Thoracic aorta (tissue), 2 donors: Measurements from ENCODE around the gene LDLRAD2. TPM values are rescaled to one million over a fixed set of nuclear protein-coding genes. Genes with fewer than 3 reads are reported as not detected.

ENCODE experiments used
- ATAC-seq: fragments of 150-250 bp; one replicate; pipeline ENCODE4 v1.8.0; 2017; ENCODE audit warnings: low read depth; ENCODE audit not compliant: insufficient number of reproducible peaks, low FRiP score
- DNase-seq: peaks from one replicate; pipeline ENCODE4 v3.0.0-alpha.2; 2020; ENCODE audit warnings: low spot score
- H3K27ac ChIP-seq, 2 donors: fragments of 200-600 bp; sonication (generic); 1 replicate in 1 of 2; 2 replicates in 1 of 2; pipeline ENCODE4 v1.5.1; 2016; ENCODE audit warnings: mild to moderate bottlenecking in 2 of 2, moderate library complexity in 2 of 2
- H3K27me3 ChIP-seq: fragments of 200-600 bp; sonication (generic); replicated peaks from 2 replicates; pipeline ENCODE4 v1.6.0; 2016; ENCODE audit warnings: mild to moderate bottlenecking; ENCODE audit not compliant: insufficient read depth
- H3K36me3 ChIP-seq: fragments of 200-600 bp; sonication (generic); one replicate; pipeline ENCODE4 v1.5.1; 2016
- H3K4me1 ChIP-seq, 2 donors: fragments of 200-600 bp; sonication (generic); 1 replicate in 1 of 2; 2 replicates in 1 of 2; pipeline versions ENCODE4 v1.5.1 to v1.6.0; 2016; ENCODE audit warnings: low read depth in 2 of 2, mild to moderate bottlenecking in 1 of 2; ENCODE audit not compliant: control insufficient read depth in 1 of 2
- H3K4me3 ChIP-seq: fragments of 200-600 bp; sonication (generic); 2 replicates; pipeline ENCODE4 v1.5.1; 2016; ENCODE audit warnings: mild to moderate bottlenecking
- H3K9me3 ChIP-seq: fragments of 200-600 bp; sonication (generic); 2 replicates; pipeline ENCODE4 v1.5.1; 2016
- total RNA-seq, 2 donors: library from RNA; depleted of rRNA; stranded (reverse); fragments of >200 nt; gene quantifications; one replicate each; pipeline versions ENCODE4 v1.1.0 to v1.2.3, GENCODE V29; 2016
- TF ChIP-seq, protein P1 (sequence below): fragments of 200-600 bp; sonication (generic); IDR thresholded peaks from one replicate; pipeline ENCODE4 v1.5.1; 2019; ENCODE audit warnings: antibody characterized with exemption

Gene LDLRAD2
- total RNA-seq, 2 donors from 2014 or later, result 0.27 TPM; not detected in 1

DNA sequence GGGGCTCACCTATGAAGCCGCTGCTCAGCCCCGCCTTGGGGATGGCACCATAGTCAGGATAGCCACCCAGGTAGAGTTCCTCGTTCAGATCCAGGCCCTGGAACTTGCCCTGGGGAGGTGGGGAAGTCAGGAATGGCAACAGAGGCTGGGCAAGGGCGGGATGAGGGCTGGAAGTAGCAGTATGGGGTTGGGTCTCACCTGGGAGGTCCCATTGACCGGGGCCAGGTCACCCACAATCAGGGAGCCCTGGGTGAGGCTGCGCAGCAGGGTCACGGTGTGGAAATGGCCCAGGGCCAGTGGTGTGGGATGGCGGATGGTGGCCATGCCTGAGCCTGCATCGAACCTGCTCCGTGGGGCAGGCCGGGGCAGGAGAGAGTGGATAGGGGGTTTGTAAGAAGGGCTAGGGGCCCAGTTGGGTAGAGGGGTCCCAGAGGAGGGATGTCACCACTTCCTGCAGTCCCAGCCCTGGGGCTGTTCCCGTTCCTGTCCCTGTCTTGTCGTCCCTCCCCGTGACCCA is 19.4 kb downstream of the LDLRAD2 start:
- TF ChIP-seq, protein P1, sequence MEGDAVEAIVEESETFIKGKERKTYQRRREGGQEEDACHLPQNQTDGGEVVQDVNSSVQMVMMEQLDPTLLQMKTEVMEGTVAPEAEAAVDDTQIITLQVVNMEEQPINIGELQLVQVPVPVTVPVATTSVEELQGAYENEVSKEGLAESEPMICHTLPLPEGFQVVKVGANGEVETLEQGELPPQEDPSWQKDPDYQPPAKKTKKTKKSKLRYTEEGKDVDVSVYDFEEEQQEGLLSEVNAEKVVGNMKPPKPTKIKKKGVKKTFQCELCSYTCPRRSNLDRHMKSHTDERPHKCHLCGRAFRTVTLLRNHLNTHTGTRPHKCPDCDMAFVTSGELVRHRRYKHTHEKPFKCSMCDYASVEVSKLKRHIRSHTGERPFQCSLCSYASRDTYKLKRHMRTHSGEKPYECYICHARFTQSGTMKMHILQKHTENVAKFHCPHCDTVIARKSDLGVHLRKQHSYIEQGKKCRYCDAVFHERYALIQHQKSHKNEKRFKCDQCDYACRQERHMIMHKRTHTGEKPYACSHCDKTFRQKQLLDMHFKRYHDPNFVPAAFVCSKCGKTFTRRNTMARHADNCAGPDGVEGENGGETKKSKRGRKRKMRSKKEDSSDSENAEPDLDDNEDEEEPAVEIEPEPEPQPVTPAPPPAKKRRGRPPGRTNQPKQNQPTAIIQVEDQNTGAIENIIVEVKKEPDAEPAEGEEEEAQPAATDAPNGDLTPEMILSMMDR, result no peak
- H3K4me1 ChIP-seq, result no peaks in the 10 kb centered on the region
- ATAC-seq (no peak), DNase-seq (no peak)
- H3K27me3 ChIP-seq, result no peaks in the 10 kb centered on the region
- no peak overlapping the region for H3K4me3 ChIP-seq
- peaks cover 95% of the 10 kb centered on the region for H3K36me3 ChIP-seq
- no peak overlapping the region for H3K27ac ChIP-seq
- no peaks in the 10 kb centered on the region for H3K9me3 ChIP-seq

- ATAC-seq (no peak), DNase-seq (no peak)
- Histone ChIP-seq H3K4me3 (no peak overlapping the region), H3K27ac (no peak overlapping the region), H3K4me1 (no peaks in the 10 kb centered on the region), H3K27me3 (no peaks in the 10 kb centered on the region), H3K36me3 (peaks cover 95% of the 10 kb centered on the region), H3K9me3 (no peaks in the 10 kb centered on the region)
- TF ChIP-seq, protein P1, result no peak
Observed at GRCh38 chr1:21833392-21833976, 21.4 kb downstream of the LDLRAD2 start.

- TF ChIP-seq, protein P1, result no peak
- Histone ChIP-seq H3K9me3 (no peaks in the 10 kb centered on the region), H3K4me1 (no peaks in the 10 kb centered on the region), H3K27ac (no peak overlapping the region), H3K36me3 (peaks cover 95% of the 10 kb centered on the region), H3K4me3 (no peak overlapping the region), H3K27me3 (no peaks in the 10 kb centered on the region)
- no peak for DNase-seq
- no peak for ATAC-seq
Observed at GRCh38 chr1:21834094-21834493, 22.0 kb downstream of the LDLRAD2 start.

DNA sequence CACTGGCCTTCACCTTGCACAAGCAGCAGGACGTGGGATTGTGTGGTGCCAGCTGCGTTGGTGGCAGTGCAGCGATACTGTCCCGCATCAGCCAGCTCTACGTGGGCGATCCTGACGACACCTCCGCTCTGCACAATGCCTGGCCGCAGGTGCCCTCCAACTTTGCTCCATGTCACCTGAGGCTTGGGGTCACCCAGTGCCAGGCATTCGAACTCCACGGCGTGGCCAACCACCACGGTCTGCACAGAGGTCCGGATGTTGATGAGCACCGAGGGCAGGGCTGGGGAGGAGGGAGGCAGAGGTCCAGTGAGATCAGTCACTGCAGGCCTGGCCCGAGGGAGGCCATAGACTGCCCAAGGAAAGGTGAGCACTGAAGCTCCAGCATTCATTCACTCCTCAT is 22.6 kb downstream of the LDLRAD2 start:
- H3K27me3 ChIP-seq, result no peaks in the 10 kb centered on the region
- no peak for DNase-seq
- H3K9me3 ChIP-seq, result no peaks in the 10 kb centered on the region
- H3K27ac ChIP-seq, result no peak overlapping the region
- ATAC-seq, result no peak
- H3K36me3 ChIP-seq, result peaks cover 95% of the 10 kb centered on the region
- TF ChIP-seq, protein P1, result no peak
- H3K4me3 ChIP-seq, result no peak overlapping the region
- no peaks in the 10 kb centered on the region for H3K4me1 ChIP-seq

DNA sequence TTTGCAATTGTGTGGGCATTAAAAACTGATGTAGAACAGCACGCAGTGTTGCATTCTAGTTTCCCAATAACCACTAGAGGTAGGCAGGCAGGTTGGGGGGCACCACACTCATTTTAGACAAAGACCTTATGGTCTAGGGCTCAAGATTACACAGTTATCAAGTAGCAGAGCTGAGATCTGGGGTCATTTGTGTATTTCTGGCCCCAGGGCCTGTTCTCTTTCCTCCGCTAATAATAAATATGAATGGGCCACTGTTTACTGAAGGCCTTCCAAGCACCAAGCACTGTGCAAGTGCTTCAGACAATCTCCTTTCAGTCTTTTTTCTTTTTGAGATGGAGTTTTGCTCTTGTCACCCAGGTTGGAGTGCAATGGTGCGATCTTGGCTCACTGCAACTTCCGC is 23.9 kb downstream of the LDLRAD2 start:
- Histone ChIP-seq H3K27ac (no peak overlapping the region), H3K4me1 (no peaks in the 10 kb centered on the region), H3K4me3 (no peak overlapping the region), H3K27me3 (no peaks in the 10 kb centered on the region), H3K36me3 (peaks cover 93% of the 10 kb centered on the region), H3K9me3 (no peaks in the 10 kb centered on the region)
- DNase-seq (no peak), ATAC-seq (no peak)
- TF ChIP-seq, protein P1, result no peak
